22Rv1 (cell line): ENCODE data around the gene CDK5.

Source experiments
- ZFX ChIP-seq: fragments of 450-650 bp; IDR thresholded peaks from 2 replicates; pipeline ENCODE4 v1.6.1; 2017; ENCODE audit warnings: antibody characterized with exemption, borderline replicate concordance
- TF ChIP-seq, protein P1 (sequence below): fragments of 450-650 bp; IDR thresholded peaks from 2 replicates; pipeline ENCODE4 v1.5.1; 2017; ENCODE audit warnings: mild to moderate bottlenecking

DNA sequence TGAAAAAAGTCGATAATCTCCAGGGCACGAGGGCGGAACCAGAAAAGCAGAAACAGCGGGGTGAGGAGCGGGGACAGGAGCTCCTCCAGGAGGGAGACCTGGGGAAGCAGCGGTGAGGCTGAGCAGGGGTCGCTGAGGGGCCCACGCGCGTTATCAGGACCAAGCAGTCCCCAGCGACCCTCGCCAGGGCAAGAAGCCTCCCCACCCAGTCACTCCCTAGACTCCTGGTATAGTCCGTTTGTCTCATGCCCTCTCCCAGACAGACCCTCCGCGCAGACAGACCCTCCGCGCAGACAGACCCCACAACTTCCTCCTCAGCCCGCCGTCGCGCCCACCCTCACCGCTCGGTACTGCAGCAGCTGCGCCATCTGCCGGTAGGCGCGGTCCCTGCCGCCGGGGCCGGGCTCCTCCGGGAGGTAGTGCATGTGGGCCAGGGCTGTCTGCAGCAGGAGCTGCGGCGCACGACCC lies 39.7 kb downstream of the CDK5 start:
- TF ChIP-seq, protein P1, sequence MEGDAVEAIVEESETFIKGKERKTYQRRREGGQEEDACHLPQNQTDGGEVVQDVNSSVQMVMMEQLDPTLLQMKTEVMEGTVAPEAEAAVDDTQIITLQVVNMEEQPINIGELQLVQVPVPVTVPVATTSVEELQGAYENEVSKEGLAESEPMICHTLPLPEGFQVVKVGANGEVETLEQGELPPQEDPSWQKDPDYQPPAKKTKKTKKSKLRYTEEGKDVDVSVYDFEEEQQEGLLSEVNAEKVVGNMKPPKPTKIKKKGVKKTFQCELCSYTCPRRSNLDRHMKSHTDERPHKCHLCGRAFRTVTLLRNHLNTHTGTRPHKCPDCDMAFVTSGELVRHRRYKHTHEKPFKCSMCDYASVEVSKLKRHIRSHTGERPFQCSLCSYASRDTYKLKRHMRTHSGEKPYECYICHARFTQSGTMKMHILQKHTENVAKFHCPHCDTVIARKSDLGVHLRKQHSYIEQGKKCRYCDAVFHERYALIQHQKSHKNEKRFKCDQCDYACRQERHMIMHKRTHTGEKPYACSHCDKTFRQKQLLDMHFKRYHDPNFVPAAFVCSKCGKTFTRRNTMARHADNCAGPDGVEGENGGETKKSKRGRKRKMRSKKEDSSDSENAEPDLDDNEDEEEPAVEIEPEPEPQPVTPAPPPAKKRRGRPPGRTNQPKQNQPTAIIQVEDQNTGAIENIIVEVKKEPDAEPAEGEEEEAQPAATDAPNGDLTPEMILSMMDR: peak; percentile 100
- TF ChIP-seq ZFX: no peak
